Measurements from ENCODE around the gene ZDHHC24. TPM values are rescaled to one million over a fixed set of nuclear protein-coding genes. Genes with fewer than 3 reads are reported as not detected.

Gene ZDHHC24
- total RNA-seq, 2 donors from 2014 or later: 7.7 to 10.7 TPM

DNA sequence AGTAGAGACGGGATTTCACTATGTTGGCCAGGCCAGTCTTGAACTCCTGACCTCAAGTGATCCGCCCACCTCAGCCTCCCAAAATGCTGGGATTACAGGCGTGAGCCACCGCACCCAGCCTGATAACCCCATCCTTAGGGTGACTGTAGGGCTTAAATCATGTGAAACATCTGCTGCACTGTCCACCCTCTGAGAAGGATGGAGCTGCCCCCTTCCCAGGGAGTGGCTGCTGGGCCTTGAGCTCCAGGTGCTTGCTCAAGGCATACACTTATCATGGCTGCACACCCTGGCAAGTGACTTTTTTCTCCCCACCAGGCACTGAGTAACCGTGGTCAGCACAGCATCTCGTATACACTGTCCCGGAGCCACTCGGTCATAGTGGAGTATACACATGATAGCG is 73.8 kb downstream of the ZDHHC24 start:
- TF ChIP-seq CTCF (IDR thresholded peaks at IDR 0.05): no peak
- intact Hi-C loops (cut with DNase I): no loop called here
- no peak for DNase-seq
- Histone ChIP-seq H3K27ac (no peak overlapping the region), H3K9ac (ENCODE audit: low read depth in 2 of 2, low read length in 2 of 2) (no peak overlapping the region), H3K36me3 (no peaks in the 10 kb centered on the region), H3K9me3 (no peaks in the 10 kb centered on the region), H3K4me1 (peaks cover 7% of the 10 kb centered on the region), H3K4me3 (no peak overlapping the region), H3K27me3 (no peaks in the 10 kb centered on the region)

DNA sequence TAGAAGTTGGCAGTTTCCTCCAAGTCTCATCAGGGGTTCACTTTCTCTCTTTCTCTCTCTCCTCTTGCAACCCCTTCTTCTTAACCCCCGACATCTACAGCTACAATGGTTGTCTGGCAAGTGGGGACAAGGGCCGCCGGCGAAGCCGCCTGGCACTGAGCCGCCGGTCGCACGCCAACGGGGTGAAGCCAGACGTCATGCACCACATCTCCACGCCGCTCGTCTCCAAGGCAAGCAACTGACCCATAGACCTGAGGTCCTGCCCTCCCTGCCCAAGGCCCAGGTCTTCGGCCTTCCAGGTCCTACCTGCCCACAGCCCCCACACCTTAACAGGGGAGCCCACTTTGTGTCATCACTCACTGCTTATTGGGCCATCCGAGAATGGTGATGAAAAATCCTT is 74.7 kb downstream of the ZDHHC24 start:
- intact Hi-C loops (cut with DNase I): no loop called here
- Histone ChIP-seq H3K9ac (ENCODE audit: low read depth in 2 of 2, low read length in 2 of 2) (no peak overlapping the region), H3K4me3 (no peak overlapping the region), H3K36me3 (no peaks in the 10 kb centered on the region), H3K27me3 (no peaks in the 10 kb centered on the region), H3K4me1 (peaks cover 8% of the 10 kb centered on the region), H3K27ac (no peak overlapping the region), H3K9me3 (no peaks in the 10 kb centered on the region)
- TF ChIP-seq CTCF (IDR thresholded peaks at IDR 0.05): no peak
- no peak for DNase-seq

Other genes starting within 250 kb of the ZDHHC24 start
- gene CD248, start 229.0 kb downstream of the ZDHHC24 start, total RNA-seq: 1 to 10 TPM; 4.9 to 8.8 TPM
- 10 to 100 TPM; 11.6 to 20.0 TPM for gene RIN1, start 209.6 kb downstream of the ZDHHC24 start, total RNA-seq
- gene BRMS1, start 200.9 kb downstream of the ZDHHC24 start, total RNA-seq: 10 to 100 TPM; 31.1 to 64.6 TPM
- gene B4GAT1, start 198.4 kb downstream of the ZDHHC24 start, total RNA-seq: 10 to 100 TPM; 14.2 to 20.2 TPM
- gene SLC29A2, start 174.3 kb downstream of the ZDHHC24 start, total RNA-seq: 10 to 100 TPM; 20.2 to 28.3 TPM
- gene NPAS4, start 125.0 kb downstream of the ZDHHC24 start, total RNA-seq: under 1 TPM; 0.17 to 0.37 TPM
- gene MRPL11, start 107.2 kb downstream of the ZDHHC24 start, total RNA-seq: 100 to 1,000 TPM in 1 of 2 donors, 10 to 100 TPM in 1; 55.6 to 122 TPM
- 1 to 10 TPM; 3.8 to 3.9 TPM for gene PELI3, start 79.1 kb downstream of the ZDHHC24 start, total RNA-seq
- gene DPP3, start 65.6 kb downstream of the ZDHHC24 start, total RNA-seq: 100 to 1,000 TPM in 1 of 2 donors, 10 to 100 TPM in 1; 70.3 to 124 TPM
- 10 to 100 TPM; 16.8 to 25.8 TPM for gene BBS1, start 35.4 kb downstream of the ZDHHC24 start, total RNA-seq
- gene ACTN3, start 855 bp upstream of the ZDHHC24 start, total RNA-seq: under 1 TPM in 1 of 2 donors, not detected in 1; 0.11 TPM
- 10 to 100 TPM in 1 of 2 donors, 1 to 10 TPM in 1; 3.1 to 17.3 TPM for gene CTSF, start 22.6 kb upstream of the ZDHHC24 start, total RNA-seq
- under 1 TPM; 0.53 to 0.62 TPM for gene CCDC87, start 47.0 kb upstream of the ZDHHC24 start, total RNA-seq
- gene CCS, start 47.1 kb upstream of the ZDHHC24 start, total RNA-seq: 10 to 100 TPM; 31.2 to 41.4 TPM
- gene RBM14, start 70.6 kb upstream of the ZDHHC24 start, total RNA-seq: 100 to 1,000 TPM in 1 of 2 donors, 10 to 100 TPM in 1; 36.4 to 110 TPM
- 10 to 100 TPM; 95.4 to 99.0 TPM for gene RBM4, start 92.7 kb upstream of the ZDHHC24 start, total RNA-seq
- gene RBM4B, start 131.8 kb upstream of the ZDHHC24 start, total RNA-seq: 10 to 100 TPM; 14.1 to 16.5 TPM
- 1 to 10 TPM; 3.7 to 7.1 TPM for gene SPTBN2, start 183.2 kb upstream of the ZDHHC24 start, total RNA-seq

All from colonic mucosa (tissue), 4 donors.